SJSA1 (cell line): ENCODE results near the gene HEXIM2. TPM values are rescaled to one million over a fixed set of nuclear protein-coding genes. Genes with fewer than 3 reads are reported as not detected.
"Not testable (repeated sequence)": the region's sequence is repeated elsewhere in the genome, so short reads cannot be mapped to it uniquely, and the experiment has no call there.

ENCODE experiments used
- DNase-seq, 2 experiments: peaks; one replicate each; pipeline ENCODE4 v3.0.0-alpha.2; 2015 to 2020; ENCODE audit warnings: low spot score in 2 of 2, low read depth in 1 of 2
- H3K27ac ChIP-seq: fragments of 250-450 bp; sonication (Bioruptor Pico); 2 replicates; pipeline ENCODE4 v1.5.1; 2020; ENCODE audit warnings: mild to moderate bottlenecking, moderate library complexity
- H3K27me3 ChIP-seq: fragments of 250-450 bp; sonication (Bioruptor Pico); replicated peaks from 2 replicates; pipeline ENCODE4 v1.5.1; 2020; ENCODE audit warnings: mild to moderate bottlenecking, moderate library complexity
- H3K36me3 ChIP-seq: fragments of 250-450 bp; sonication (Bioruptor Pico); 2 replicates; pipeline ENCODE4 v1.5.1; 2020; ENCODE audit warnings: mild to moderate bottlenecking
- H3K4me1 ChIP-seq: fragments of 250-450 bp; sonication (Bioruptor Pico); replicated peaks from 2 replicates; pipeline ENCODE4 v1.6.1; 2021; ENCODE audit warnings: mild to moderate bottlenecking
- H3K4me3 ChIP-seq: fragments of 250-450 bp; sonication (Bioruptor Pico); 2 replicates; pipeline ENCODE4 v1.5.1; 2020; ENCODE audit warnings: mild to moderate bottlenecking
- H3K9me3 ChIP-seq: fragments of 250-450 bp; sonication (Bioruptor Pico); replicated peaks from 2 replicates; pipeline ENCODE4 v1.5.1; 2020; ENCODE audit warnings: mild to moderate bottlenecking
- total RNA-seq: library from RNA; depleted of rRNA; stranded (reverse); fragments of >200 nt; shearing (Covaris generic); gene quantifications from 2 replicates; pipeline ENCODE4 v1.2.3, GENCODE V29; 2014

Gene HEXIM2
- total RNA-seq, 1 experiment from 2014 or later, result 8.0 TPM

GRCh38 chr17:45121055-45121454 lies 40.6 kb upstream of the HEXIM2 start:
- no peak for DNase-seq
- Histone ChIP-seq H3K27me3 (no peaks in the 10 kb centered on the region), H3K27ac (no peak overlapping the region), H3K4me3 (no peak overlapping the region), H3K4me1 (peaks cover 31% of the 10 kb centered on the region), H3K9me3 (no peaks in the 10 kb centered on the region), H3K36me3 (peaks cover 20% of the 10 kb centered on the region)

DNA sequence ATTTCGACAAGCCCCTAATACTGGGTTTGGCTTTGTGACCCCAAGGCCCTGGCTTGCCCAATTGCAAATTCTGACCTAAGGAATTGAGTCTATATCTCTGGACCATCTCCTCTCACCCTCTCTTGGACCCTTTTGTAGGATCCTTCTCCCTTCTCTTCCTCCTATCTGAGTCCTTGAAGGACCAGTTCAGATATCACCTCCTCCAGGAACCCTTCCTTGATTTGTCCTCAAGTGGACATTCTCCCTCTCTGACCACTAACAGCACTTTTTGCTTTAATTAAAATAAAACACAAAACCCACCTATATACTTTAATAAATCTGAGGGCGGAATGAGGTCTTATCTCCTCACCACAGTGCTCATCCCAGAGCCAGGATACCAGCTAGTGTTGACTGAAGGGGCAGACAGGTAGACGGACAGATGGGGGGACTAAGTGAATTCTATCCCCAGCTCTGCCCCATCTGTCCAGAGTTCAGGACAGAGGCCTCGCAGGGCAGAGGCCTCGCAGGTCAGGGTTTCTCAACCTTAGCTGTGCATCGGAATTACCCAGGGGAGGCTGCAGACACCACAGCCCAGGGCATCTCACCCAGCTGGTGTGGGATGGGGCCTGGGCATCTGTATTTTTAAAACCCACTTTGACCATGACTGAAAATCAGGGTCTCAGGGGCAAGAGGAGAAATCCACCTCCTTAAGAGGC lies 38.5 kb upstream of the HEXIM2 start:
- Histone ChIP-seq H3K4me3 (no peak overlapping the region), H3K9me3 (no peaks in the 10 kb centered on the region), H3K27me3 (no peaks in the 10 kb centered on the region), H3K4me1 (peaks cover 45% of the 10 kb centered on the region), H3K36me3 (peaks cover 12% of the 10 kb centered on the region), H3K27ac (peak overlapping the region; percentile 84)
- DNase-seq, result no peak

- Histone ChIP-seq H3K9me3 (no peaks in the 10 kb centered on the region), H3K27ac (peak overlapping the region; percentile 84), H3K4me1 (peaks cover 48% of the 10 kb centered on the region), H3K4me3 (no peak overlapping the region), H3K27me3 (no peaks in the 10 kb centered on the region), H3K36me3 (peaks cover 3% of the 10 kb centered on the region)
- DNase-seq, result peak; percentile 88 to 98
Observed at GRCh38 chr17:45123930-45124796, 37.5 kb upstream of the HEXIM2 start.

- H3K36me3 ChIP-seq, H3K27me3 ChIP-seq, H3K9me3 ChIP-seq, H3K4me3 ChIP-seq, DNase-seq: not testable (repeated sequence)
- peak overlapping the region; percentile 84 for H3K27ac ChIP-seq
- peaks cover 49% of the 10 kb centered on the region for H3K4me1 ChIP-seq
Observed at GRCh38 chr17:45124797-45125122, 36.9 kb upstream of the HEXIM2 start.

GRCh38 chr17:45125509-45125908 lies 36.2 kb upstream of the HEXIM2 start:
- H3K4me1 ChIP-seq, result peaks cover 57% of the 10 kb centered on the region
- H3K27me3 ChIP-seq, result no peaks in the 10 kb centered on the region
- H3K4me3 ChIP-seq, result no peak overlapping the region
- DNase-seq, result no peak
- H3K9me3 ChIP-seq, result no peaks in the 10 kb centered on the region
- no peaks in the 10 kb centered on the region; the same call in 1 of the 2 replicates for H3K36me3 ChIP-seq
- H3K27ac ChIP-seq, result no peak overlapping the region

DNA sequence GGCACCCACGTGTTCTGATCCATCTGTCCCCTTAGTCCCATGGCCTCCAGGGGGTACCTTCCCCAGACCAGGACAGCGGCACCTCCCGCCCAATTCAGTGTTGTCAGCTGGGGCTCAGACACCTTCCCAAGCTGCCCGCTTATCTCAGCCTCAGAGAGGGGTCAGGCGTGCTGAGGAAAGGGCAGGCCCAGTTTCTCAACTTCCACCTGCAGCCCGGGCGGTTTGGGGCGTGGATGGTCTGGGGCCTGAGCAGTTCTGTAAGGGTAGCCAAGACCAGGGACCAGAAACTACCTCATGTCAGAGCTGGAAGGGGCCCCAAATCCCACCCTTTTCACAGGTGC lies 34.5 kb upstream of the HEXIM2 start:
- Histone ChIP-seq H3K27me3 (no peaks in the 10 kb centered on the region), H3K4me1 (peaks cover 68% of the 10 kb centered on the region), H3K9me3 (no peaks in the 10 kb centered on the region), H3K4me3 (no peak overlapping the region), H3K36me3 (peaks cover 3% of the 10 kb centered on the region; the same call in 1 of the 2 replicates), H3K27ac (no peak overlapping the region)
- DNase-seq, result no peak

DNA sequence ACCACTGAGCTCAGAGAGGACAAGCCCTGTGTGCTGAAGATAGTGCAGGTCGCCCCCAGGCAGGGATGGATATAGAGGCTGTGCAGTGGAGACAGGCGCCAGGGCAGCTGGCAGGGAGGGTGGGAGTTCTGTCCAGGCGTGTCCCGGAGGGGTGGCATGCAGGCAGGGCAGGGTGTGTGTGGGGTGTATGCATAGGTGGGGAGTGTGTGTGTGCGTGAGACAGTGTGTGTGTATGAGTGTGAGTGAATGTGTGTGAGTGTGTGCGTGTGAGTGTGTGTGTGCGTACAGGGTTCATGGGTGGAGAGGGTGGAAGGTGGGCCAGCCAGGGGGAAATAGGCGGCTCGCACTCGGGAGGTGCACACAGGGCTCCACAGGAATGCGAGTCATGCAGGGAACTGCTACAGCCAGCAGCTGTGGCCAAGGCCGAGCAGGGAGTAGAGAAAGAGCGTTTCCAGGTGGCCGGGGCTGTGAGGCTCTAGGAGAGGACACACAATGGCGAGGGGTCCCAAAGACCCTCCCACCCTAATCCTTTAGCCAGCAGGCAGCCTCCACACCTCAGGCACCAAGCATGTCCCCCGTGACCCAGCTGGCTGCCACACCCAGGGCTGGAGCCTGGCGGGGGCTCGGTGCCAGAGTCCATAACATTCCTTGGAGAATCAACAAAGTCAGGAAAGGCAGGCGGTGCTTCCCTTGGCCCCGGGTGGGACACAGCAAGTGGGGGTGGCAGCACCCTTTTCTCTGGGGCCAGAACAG lies 34.0 kb upstream of the HEXIM2 start:
- Histone ChIP-seq H3K9me3 (no peaks in the 10 kb centered on the region), H3K27me3 (no peaks in the 10 kb centered on the region), H3K4me1 (peaks cover 64% of the 10 kb centered on the region), H3K36me3 (peaks cover 3% of the 10 kb centered on the region), H3K27ac (peak overlapping the region; percentile 59), H3K4me3 (no peak overlapping the region)
- peak in 1 of 2 experiments; percentile 56 for DNase-seq

- no peaks in the 10 kb centered on the region for H3K9me3 ChIP-seq
- no peaks in the 10 kb centered on the region for H3K27me3 ChIP-seq
- peak overlapping the region; percentile 59 for H3K27ac ChIP-seq
- H3K4me3 ChIP-seq, result no peak overlapping the region
- peaks cover 63% of the 10 kb centered on the region for H3K4me1 ChIP-seq
- H3K36me3 ChIP-seq, result peaks cover 3% of the 10 kb centered on the region
- no peak for DNase-seq
Observed at GRCh38 chr17:45128331-45128730, 33.3 kb upstream of the HEXIM2 start.

DNA sequence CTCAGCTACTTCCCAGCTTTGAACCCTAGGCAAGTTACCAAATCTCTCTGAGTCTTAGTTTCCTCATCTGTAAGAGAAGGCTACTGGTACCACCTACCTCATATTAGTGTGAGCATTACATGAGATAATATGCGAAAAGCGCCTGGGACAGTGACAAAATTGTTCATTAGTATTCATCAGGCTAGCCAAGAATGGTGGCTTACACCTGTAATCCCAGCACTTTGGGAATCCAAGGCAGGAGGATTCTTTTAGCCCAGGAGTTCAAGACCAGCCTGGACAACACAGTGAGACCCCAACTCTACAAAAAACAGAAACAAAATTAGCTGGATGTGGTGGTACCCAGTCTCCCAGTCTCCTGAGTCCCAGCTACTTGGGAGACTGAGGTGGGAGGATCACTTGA lies 32.7 kb upstream of the HEXIM2 start:
- H3K27me3 ChIP-seq, result no peaks in the 10 kb centered on the region
- no peaks in the 10 kb centered on the region for H3K9me3 ChIP-seq
- no peak overlapping the region for H3K27ac ChIP-seq
- no peak overlapping the region for H3K4me3 ChIP-seq
- H3K36me3 ChIP-seq, result peaks cover 3% of the 10 kb centered on the region
- H3K4me1 ChIP-seq, result peaks cover 56% of the 10 kb centered on the region
- DNase-seq, result no peak

DNA sequence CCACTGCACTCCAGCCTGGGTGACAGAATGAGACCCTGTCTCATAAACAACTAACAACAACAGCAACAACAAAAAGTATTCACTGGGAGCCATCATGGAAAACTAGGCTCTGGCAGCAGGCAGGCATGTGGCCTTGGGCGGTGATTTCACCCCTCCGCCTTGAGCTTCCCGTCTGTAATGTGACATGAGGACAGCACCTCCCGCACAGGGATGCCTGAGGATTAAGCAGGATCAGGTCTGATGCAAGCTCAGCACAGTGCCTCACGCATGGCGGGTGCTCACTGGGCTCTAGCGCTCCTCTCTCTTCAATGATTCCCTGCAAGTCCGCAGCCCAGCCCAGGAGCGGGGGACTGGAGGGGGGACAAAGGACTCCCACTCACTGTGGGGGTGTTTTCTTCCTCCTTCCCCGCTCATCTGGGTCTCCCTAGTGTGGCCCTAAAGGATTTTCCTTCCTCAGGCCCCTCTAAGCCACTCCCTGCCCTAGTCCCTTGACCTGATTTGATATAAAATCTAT lies 32.2 kb upstream of the HEXIM2 start:
- Histone ChIP-seq H3K27me3 (no peaks in the 10 kb centered on the region), H3K36me3 (peaks cover 3% of the 10 kb centered on the region), H3K27ac (no peak overlapping the region), H3K9me3 (no peaks in the 10 kb centered on the region), H3K4me3 (no peak overlapping the region), H3K4me1 (peaks cover 51% of the 10 kb centered on the region)
- no peak for DNase-seq

DNA sequence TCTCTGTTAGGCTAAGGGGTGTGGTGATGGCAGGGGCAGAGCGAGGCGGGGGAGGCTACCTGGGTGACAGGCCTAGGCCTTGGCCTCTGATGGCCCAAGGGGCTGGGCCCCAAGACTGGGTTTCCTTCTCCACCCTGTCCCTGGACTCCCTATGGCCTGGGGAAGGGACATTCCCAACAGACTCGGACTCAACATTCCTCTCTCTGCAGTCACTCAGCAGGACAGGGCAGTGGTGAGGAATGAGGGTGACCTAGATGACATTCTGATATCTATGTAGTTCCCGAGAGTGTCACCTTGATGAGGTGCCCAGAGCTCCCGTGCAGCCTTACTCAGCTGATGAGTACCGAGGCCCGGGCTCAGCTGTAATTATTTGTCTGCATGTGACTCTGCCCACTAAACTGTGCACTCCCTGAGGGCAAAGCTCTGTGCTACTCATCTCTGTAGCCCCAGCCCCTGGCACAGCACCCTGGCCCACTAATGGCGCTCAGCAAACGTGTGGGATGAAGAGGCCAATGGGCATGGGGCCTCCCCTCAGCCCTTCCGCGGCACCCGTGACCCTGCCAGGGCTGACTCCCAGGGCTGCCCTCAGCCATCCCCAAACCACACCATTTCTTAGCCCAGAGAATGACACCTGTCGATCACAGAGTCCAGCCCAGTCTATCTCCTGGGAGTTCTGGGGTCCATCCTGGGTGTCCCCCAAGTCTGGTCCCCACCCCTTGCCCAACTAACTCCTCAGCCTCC lies 31.6 kb upstream of the HEXIM2 start:
- DNase-seq, result no peak
- Histone ChIP-seq H3K27me3 (no peaks in the 10 kb centered on the region), H3K4me1 (peaks cover 45% of the 10 kb centered on the region), H3K36me3 (peaks cover 3% of the 10 kb centered on the region), H3K4me3 (no peak overlapping the region), H3K9me3 (no peaks in the 10 kb centered on the region), H3K27ac (no peak overlapping the region)

- H3K4me1 ChIP-seq, result peaks cover 51% of the 10 kb centered on the region
- no peak for DNase-seq
- no peak overlapping the region for H3K27ac ChIP-seq
- H3K27me3 ChIP-seq, result no peaks in the 10 kb centered on the region
- peaks cover 3% of the 10 kb centered on the region for H3K36me3 ChIP-seq
- H3K9me3 ChIP-seq, result no peaks in the 10 kb centered on the region
- H3K4me3 ChIP-seq, result peak overlapping the region; percentile 85
Observed at GRCh38 chr17:45130681-45131615, 30.7 kb upstream of the HEXIM2 start.
